ENCODE data around the gene CES5A. TPM values are rescaled to one million over a fixed set of nuclear protein-coding genes. Genes with fewer than 3 reads are reported as not detected.

CES5A gene
- total and polyA plus RNA-seq, 2 of the 4 experiments (the other 2 are of a cell fraction) = not detected

DNA sequence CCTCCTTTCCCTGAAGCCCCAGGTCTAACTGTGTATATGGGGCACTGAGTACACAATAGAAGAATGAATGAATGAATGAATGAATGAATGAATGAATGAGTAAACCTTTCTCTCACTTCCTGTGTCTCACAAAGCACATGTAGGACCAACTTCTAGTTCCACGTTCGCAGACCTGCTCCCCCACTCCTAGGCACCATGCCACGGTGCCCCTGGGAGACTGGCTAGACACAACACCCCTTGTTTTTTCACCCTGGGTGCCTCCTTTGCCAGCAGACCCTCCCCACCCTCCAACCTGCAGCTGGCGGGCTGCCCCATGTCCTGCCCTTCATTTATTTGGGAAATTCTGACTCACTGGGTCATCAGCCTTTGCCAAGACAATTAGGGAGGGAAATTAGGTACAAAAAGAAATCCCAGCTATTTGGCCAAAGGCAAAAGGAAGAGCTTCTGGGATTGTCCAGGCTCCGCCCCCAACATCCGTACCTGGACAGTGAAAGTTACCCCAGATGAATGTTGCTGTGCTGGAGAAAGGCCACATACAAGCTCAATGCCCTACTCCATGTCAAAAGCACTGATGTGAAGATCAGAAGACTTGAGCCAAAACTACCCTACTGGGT lies 50.0 kb downstream of the CES5A start:
- POLR2A ChIA-PET (ENCODE audit: unreplicated experiment) = no interaction called here
- no TSS peak for BruUV-seq (replicated peaks)

More for the DNA sequence above, 50.0 kb downstream of the CES5A start:
- WGBS, 2 experiments (ENCODE audit: extremely low coverage in 2 of 2, insufficient read length in 1 of 2) = no CpG with 5 or more reads among the region's 6 CpGs
- Histone ChIP-seq H3K27me3 (ENCODE audit: control insufficient read depth, insufficient read depth, low read length) (no peaks in the 10 kb centered on the region), H3K4me2 (ENCODE audit: low read depth, low read length) (no peak overlapping the region), H2AK9ac (replicated peaks; ENCODE audit: low read depth, low read length, poor library complexity) (no peak overlapping the region), H3K79me1 (ENCODE audit: low read depth in 1 of 2, low read length in 2 of 2) (no peaks in the 10 kb centered on the region), H3K4ac (ENCODE audit: low read depth, low read length) (no peak overlapping the region), H4K8ac (ENCODE audit: low read depth in 2 of 2, low read length in 2 of 2) (no peak overlapping the region), H4K5ac (ENCODE audit: low read depth, low read length) (no peak overlapping the region), H3K56ac (ENCODE audit: extremely low read depth, insufficient read depth, low read length) (no peak overlapping the region), H2BK120ac (ENCODE audit: low read depth, low read length) (no peak overlapping the region), H3K27ac (ENCODE audit: insufficient read depth, low read length) (no peak overlapping the region), H3K14ac (replicated peaks; ENCODE audit: low read depth, low read length) (no peak overlapping the region), H3K9me3 (ENCODE audit: control insufficient read depth, insufficient read depth, low read length) (no peaks in the 10 kb centered on the region), H3K18ac (ENCODE audit: low read depth, low read length) (no peak overlapping the region), H3K4me3 (ENCODE audit: insufficient read depth, low read depth, low read length) (no peak overlapping the region), H2BK20ac (ENCODE audit: low read depth, low read length) (no peak overlapping the region), H4K20me1 (ENCODE audit: insufficient read depth, low read length) (no peaks in the 10 kb centered on the region), H2BK5ac (ENCODE audit: low read depth, low read length, poor library complexity, severe bottlenecking) (no peak overlapping the region), H3K36me3 (ENCODE audit: control insufficient read depth, insufficient read depth, low read length) (no peaks in the 10 kb centered on the region), H3K9me1 (ENCODE audit: insufficient read depth, low read length) (no peaks in the 10 kb centered on the region), H4K91ac (ENCODE audit: insufficient read depth, low read depth, low read length) (no peak overlapping the region), H2AK5ac (ENCODE audit: low read depth, low read length) (no peak overlapping the region), H3K4me1 (ENCODE audit: control insufficient read depth, insufficient read depth, low read length) (no peaks in the 10 kb centered on the region), H3K23ac (ENCODE audit: low read depth, low read length) (no peak overlapping the region), H2AFZ (replicated peaks; ENCODE audit: low read length, poor library complexity) (no peak overlapping the region), H3K9ac (ENCODE audit: low read depth, low read length) (no peak overlapping the region), H2BK15ac (ENCODE audit: low read depth, low read length) (no peak overlapping the region)
- dilution Hi-C loops (cut with HindIII; ENCODE audit: low sequenced_read_pairs, unreplicated experiment) = no loop called here
- DNase-seq = no peak
- no peak for ATAC-seq (ENCODE audit: low read depth)
- CTCF ChIA-PET = no interaction called here
- TF ChIP-seq BHLHE40 (IDR thresholded peaks at IDR 0.05; ENCODE audit: low read depth, low read length) (no peak), SMC3 (IDR thresholded peaks at IDR 0.05; ENCODE audit: low read depth, low read length) (no peak), RCOR1 (IDR thresholded peaks at IDR 0.05; ENCODE audit: insufficient replicate concordance, low read length) (no peak), MAFK (IDR thresholded peaks at IDR 0.05; ENCODE audit: low read depth, low read length) (no peak), NFE2L2 (IDR thresholded peaks at IDR 0.05; ENCODE audit: low read depth, low read length) (no peak), FOS (IDR thresholded peaks at IDR 0.05; ENCODE audit: low read depth, low read length) (no peak), ELK1 (IDR thresholded peaks at IDR 0.05; ENCODE audit: borderline replicate concordance, low read depth, low read length) (no peak), POLR2A (IDR thresholded peaks at IDR 0.05; ENCODE audit: low read depth, low read length) (no peak), MAZ (IDR thresholded peaks at IDR 0.05; ENCODE audit: borderline replicate concordance, low read depth, low read length) (no peak), CHD1 (IDR thresholded peaks at IDR 0.05; ENCODE audit: low read depth, low read length) (no peak), CEBPB (IDR thresholded peaks at IDR 0.05; ENCODE audit: low read depth, low read length) (no peak)
- TF ChIP-seq, protein P1, sequence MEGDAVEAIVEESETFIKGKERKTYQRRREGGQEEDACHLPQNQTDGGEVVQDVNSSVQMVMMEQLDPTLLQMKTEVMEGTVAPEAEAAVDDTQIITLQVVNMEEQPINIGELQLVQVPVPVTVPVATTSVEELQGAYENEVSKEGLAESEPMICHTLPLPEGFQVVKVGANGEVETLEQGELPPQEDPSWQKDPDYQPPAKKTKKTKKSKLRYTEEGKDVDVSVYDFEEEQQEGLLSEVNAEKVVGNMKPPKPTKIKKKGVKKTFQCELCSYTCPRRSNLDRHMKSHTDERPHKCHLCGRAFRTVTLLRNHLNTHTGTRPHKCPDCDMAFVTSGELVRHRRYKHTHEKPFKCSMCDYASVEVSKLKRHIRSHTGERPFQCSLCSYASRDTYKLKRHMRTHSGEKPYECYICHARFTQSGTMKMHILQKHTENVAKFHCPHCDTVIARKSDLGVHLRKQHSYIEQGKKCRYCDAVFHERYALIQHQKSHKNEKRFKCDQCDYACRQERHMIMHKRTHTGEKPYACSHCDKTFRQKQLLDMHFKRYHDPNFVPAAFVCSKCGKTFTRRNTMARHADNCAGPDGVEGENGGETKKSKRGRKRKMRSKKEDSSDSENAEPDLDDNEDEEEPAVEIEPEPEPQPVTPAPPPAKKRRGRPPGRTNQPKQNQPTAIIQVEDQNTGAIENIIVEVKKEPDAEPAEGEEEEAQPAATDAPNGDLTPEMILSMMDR (conservative IDR thresholded peaks at IDR 0.05; ENCODE audit: low read depth, low read length) = no peak
- in situ Hi-C loops (cut with MboI; ENCODE audit: low sequenced_read_pairs) = no loop called here
- intact Hi-C loops (cut with micrococcal nuclease) = no loop called here

All from IMR-90 (cell line).